MM.1S (cell line): ENCODE measurements around the gene C3orf70.

Experiments
- EZH2phosphoT487 ChIP-seq: fragments of 300-600 bp; sonication (generic); IDR thresholded peaks from 2 replicates; pipeline ENCODE4 v1.6.1; 2018; ENCODE audit warnings: antibody characterized with exemption, low read length
- TF ChIP-seq, protein P1 (sequence below): fragments of 300-600 bp; sonication (generic); IDR thresholded peaks from 2 replicates; pipeline ENCODE4 v1.5.1; 2016; ENCODE audit warnings: antibody characterized with exemption, low read length, mixed read lengths

DNA sequence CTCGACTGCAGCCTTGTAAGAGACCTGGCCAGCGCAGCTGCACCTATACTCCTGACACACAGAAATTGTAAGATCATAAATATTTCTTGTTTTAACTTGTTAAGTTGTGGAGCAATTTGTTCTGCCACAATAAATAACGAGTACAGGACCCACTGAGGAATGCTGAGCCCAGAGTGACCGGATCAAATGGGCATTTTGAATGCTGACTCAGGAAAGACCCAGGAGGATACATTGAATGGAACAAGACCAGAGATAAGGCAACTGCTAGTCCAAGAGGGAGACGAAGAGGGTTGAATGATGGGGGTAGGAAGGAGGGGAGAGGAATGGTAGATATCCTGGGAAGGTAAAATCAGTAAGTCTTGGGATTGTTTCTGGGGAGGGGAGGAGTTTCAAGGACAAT is 8.9 kb upstream of the C3orf70 start:
- TF ChIP-seq, protein P1, sequence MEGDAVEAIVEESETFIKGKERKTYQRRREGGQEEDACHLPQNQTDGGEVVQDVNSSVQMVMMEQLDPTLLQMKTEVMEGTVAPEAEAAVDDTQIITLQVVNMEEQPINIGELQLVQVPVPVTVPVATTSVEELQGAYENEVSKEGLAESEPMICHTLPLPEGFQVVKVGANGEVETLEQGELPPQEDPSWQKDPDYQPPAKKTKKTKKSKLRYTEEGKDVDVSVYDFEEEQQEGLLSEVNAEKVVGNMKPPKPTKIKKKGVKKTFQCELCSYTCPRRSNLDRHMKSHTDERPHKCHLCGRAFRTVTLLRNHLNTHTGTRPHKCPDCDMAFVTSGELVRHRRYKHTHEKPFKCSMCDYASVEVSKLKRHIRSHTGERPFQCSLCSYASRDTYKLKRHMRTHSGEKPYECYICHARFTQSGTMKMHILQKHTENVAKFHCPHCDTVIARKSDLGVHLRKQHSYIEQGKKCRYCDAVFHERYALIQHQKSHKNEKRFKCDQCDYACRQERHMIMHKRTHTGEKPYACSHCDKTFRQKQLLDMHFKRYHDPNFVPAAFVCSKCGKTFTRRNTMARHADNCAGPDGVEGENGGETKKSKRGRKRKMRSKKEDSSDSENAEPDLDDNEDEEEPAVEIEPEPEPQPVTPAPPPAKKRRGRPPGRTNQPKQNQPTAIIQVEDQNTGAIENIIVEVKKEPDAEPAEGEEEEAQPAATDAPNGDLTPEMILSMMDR: no peak
- TF ChIP-seq EZH2phosphoT487: no peak
